GM23338 (cell line): ENCODE data around the gene RUNX3.

Experiments used
- CREB1 ChIP-seq: fragments of 250-450 bp; sonication (Bioruptor Pico); IDR thresholded peaks from 2 replicates; pipeline ENCODE4 v1.5.0; 2020; ENCODE audit warnings: low read depth, mild to moderate bottlenecking, moderate library complexity
- CTCF ChIP-seq, 2 experiments: fragments of 200-600 bp in 1 of 2; sonication (generic) in 1 of 2; conservative IDR thresholded peaks; 2 replicates each; pipeline versions ENCODE4 v1.5.1 to v1.6.1; 2016 to 2017; ENCODE audit warnings: antibody characterized with exemption in 2 of 2, low read depth in 2 of 2, mild to moderate bottlenecking in 2 of 2, moderate library complexity in 1 of 2
- ETS1 ChIP-seq: IDR thresholded peaks from 2 replicates; pipeline ENCODE4 v1.6.1; 2016; ENCODE audit warnings: antibody characterized with exemption
- EZH2 ChIP-seq: fragments of 200-600 bp; sonication (generic); IDR thresholded peaks from one replicate; pipeline ENCODE4 v1.8.0; 2017; ENCODE audit warnings: antibody characterized with exemption, mild to moderate bottlenecking, low read depth; ENCODE audit not compliant: unreplicated experiment
- EZH2phosphoT487 ChIP-seq: fragments of 200-600 bp; sonication (generic); IDR thresholded peaks from one replicate; pipeline ENCODE4 v1.8.1; 2018; ENCODE audit warnings: antibody characterized with exemption; ENCODE audit not compliant: unreplicated experiment
- JUNB ChIP-seq: IDR thresholded peaks from one replicate; pipeline ENCODE4 v1.6.1; 2016; ENCODE audit warnings: antibody characterized with exemption; ENCODE audit not compliant: unreplicated experiment
- POLR2AphosphoS5 ChIP-seq: IDR thresholded peaks from 2 replicates; pipeline ENCODE4 v1.6.1; 2016; ENCODE audit warnings: antibody characterized with exemption, low read depth
- REST ChIP-seq: IDR thresholded peaks from one replicate; pipeline ENCODE4 v1.6.1; 2018; ENCODE audit warnings: antibody characterized with exemption; ENCODE audit not compliant: unreplicated experiment
- STAT1 ChIP-seq: IDR thresholded peaks from one replicate; pipeline ENCODE4 v1.6.1; 2016; ENCODE audit warnings: antibody characterized with exemption; ENCODE audit not compliant: unreplicated experiment
- ZNF114 ChIP-seq: fragments of 250-450 bp; sonication (Bioruptor Pico); IDR thresholded peaks from 2 replicates; pipeline ENCODE4 v1.5.0; 2020; ENCODE audit warnings: mild to moderate bottlenecking, moderate library complexity
- ZNF331 ChIP-seq: fragments of 250-450 bp; sonication (Bioruptor Pico); IDR thresholded peaks from 2 replicates; pipeline ENCODE4 v1.5.0; 2020; ENCODE audit warnings: low read depth, mild to moderate bottlenecking, moderate library complexity
- ZNF462 ChIP-seq: fragments of 250-450 bp; sonication (Bioruptor Pico); IDR thresholded peaks from 2 replicates; pipeline ENCODE4 v1.5.0; 2020; ENCODE audit warnings: mild to moderate bottlenecking, moderate library complexity

- TF ChIP-seq CTCF (conservative IDR thresholded peaks at IDR 0.05; ENCODE audit: low read depth in 2 of 2) (peak; percentile 77 to 92), EZH2 (no peak), ETS1 (no peak), CREB1 (CRISPR knock-in tag) (no peak), ZNF114 (CRISPR knock-in tag) (no peak), POLR2AphosphoS5 (no peak), JUNB (no peak), REST (no peak), EZH2phosphoT487 (no peak), ZNF331 (CRISPR knock-in tag) (no peak), STAT1 (no peak), ZNF462 (CRISPR knock-in tag) (no peak)
Measured at GRCh38 chr1:24898152-24898908, 31.7 kb downstream of the RUNX3 start.
